GM18526 (cell line): ENCODE measurements around the gene BLOC1S1.

ENCODE experiments used
- POLR2A ChIP-seq: IDR thresholded peaks from 3 replicates; pipeline ENCODE4 v1.6.1; 2011; ENCODE audit not compliant: insufficient read length; ENCODE audit errors: extremely low read depth

The BLOC1S1 gene

DNA sequence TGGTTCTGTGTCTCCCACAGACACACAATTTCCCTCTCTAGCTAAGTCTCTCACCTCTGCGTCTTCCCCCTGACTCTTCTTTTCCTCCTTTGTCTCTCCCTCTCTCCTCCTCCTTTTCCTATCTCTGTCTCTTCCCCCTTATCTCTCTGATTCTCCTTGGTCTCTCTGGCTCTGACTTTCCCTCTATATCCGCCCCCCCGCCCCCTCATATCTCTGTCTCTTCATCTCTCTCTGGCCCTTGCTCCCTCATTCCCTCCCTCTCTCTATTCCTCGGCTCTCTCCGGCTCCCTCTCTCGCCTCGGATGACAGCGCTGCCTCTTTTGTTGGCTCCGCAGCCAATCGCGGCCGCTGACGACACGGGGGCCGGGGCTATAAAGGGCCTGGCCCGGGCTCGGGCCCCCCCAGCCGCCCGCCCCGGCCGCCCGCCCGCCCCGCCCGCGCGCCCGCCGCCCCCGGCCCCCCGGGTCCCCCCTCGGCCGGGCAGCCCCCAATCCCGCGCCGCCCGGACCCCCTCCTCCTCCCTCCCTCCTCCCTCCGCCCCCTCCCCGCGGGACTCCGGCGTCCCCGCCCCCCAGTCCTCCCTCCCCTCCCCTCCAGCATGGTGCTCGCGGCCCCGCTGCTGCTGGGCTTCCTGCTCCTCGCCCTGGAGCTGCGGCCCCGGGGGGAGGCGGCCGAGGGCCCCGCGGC is 27.0 kb downstream of the BLOC1S1 start, which contains the start of gene GDF11:
Gene GDF11, plus strand, starts transcription at position 404 of the 687 bp plus-strand sequence. Its CDS starts 195 bp downstream, at position 599.
- no peak for TF ChIP-seq POLR2A

DNA sequence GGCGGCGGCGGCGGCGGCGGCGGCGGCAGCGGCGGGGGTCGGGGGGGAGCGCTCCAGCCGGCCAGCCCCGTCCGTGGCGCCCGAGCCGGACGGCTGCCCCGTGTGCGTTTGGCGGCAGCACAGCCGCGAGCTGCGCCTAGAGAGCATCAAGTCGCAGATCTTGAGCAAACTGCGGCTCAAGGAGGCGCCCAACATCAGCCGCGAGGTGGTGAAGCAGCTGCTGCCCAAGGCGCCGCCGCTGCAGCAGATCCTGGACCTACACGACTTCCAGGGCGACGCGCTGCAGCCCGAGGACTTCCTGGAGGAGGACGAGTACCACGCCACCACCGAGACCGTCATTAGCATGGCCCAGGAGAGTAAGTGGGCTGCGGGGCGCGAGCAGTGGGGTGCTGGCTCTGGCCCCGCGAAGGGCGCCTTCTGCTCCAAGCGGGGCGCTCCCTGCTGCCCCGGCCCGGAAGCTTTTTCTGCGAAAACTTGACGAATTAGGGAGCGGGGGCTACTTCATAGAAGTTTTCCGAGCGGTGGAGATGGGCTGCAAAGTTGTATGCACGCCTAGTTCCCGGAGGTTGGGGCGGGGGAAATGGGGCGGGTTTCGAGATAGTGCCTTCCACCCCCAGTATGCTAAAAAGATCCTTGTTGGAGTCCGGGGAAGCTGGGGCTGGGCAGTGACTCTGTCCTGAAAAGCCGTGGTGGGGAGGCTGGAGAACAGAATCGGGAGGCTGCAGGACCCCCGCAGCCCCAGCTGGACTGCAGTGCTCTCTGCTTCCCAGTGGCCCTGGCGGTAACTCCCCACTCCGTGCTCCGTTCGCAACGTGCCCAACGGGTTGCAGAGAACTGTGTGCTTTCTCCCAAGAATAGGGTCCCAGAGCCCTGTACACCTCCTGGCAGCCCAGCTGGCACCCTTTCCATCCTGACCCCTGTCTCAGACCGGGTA is 27.8 kb downstream of the BLOC1S1 start:
- TF ChIP-seq POLR2A, result peak; percentile 24

DNA sequence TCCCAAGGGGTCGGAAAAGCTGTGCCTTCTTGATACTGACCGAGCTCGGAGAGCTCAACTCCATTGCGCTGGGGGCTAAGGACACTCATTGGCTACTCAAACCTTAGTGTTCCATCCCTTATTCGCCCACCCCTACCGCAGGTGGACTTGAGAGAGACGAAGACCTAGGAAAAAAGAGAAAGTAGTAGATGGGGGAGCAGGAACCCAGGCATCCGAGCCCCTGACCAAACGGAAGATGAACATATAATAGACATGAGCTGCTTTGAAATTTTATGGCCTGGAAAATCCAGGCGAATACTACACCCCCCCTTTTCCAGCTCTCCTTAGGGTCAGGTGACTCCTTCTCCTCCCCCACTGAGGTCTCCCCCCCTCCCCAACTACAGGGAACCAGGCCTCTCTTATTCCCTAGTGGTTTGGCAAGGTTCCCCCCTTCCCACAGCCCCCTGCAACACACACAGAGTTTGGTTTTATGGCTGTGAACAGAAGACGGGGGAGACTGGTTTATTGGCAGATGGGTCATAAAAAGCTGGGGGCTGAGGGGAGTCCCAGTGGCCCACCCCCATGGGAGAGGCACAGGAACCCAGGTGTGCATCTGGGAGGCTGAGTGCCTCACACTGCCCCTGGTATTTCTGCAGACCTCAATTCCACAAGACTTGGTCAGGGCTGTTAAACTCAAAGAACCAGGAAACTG is 28.6 kb downstream of the BLOC1S1 start:
- TF ChIP-seq POLR2A, result no peak

DNA sequence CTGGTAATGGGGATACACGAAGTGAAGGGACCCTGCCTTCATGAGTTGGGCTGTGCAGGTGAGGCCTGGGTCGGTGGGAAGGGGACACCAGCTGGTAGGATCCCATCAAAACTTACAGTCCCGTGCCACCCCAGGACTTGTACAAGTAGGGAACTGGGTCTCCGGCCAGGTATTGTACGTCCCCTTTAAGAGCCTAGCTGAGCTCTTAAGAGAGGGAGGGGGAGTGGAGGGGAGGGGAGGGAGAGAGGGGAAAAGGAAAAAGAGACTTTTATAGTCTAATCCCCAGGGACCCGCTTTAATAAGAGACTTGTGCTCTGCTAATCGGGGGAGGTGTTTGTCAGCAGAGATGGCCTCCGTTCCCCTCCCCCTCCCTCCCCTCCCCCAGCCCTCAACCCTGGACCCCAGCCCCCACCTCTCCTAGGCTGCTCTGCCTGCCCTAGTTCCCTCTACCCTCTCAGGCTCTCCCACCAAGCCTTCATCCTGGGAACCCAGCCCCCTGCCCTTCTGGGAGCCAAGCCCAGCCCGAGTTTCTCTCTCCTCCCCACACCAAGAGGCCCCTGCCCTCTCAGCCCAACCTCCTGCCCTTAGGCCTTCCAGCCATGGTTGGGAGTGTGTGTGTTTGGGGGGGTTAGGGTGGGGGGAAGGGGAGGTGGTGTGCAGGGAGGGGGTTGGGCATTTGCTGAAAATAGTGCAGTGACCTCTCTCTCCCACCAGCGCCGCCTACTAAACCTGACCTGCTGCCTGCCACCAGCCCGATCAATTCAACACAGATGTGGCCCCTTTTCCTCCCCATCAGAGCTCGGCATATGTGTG is 29.7 kb downstream of the BLOC1S1 start:
- TF ChIP-seq POLR2A, result no peak

DNA sequence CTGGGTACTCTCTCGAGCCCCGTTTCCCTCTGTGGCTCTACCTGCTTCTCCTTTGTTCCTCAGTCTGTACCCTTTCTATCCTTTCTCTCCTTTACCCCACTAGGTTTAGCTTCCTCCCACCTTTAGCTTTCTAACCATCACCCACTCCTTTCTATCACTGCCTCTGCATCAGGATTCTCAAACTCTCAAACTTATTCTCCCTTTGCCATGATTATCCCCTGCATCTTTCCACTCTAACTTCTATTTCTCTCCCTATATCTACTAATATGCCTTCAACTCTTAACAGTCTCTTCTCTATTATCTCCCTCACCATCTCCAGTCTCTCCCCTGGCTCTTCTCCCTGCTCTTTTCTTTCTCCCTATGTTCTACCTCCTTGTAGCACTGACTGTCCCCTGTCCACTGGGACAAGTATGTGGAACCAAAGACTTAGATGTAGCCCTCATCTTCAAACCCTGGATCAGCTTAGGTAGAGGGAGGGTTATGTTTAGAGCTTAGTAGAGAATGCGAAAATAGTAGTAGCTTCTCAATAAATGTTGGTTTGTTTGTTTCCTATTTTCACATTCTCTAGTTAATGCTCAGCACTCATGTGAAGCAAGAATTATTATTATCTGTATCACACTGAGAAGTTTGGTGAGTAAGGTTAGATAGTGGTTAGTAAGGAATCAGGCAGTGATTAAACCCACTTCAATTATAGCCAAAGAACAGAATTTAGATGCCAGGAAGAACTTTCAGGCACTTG is 30.5 kb downstream of the BLOC1S1 start:
- no peak for TF ChIP-seq POLR2A

DNA sequence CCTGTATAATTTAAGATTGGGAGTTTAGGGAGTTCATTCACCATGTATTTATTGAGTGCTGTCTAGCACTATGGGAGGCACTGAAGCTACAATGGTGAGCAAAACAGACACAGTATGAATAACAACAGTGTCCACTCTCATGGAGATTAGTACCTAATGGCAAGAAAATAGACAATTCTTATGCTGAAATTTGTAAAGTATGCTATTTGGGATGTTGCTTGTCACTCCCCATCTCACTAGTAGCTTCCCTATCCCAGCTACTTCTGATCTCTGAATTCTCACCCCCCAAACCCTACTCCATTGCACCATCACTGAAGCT is 31.0 kb downstream of the BLOC1S1 start:
- no peak for TF ChIP-seq POLR2A

DNA sequence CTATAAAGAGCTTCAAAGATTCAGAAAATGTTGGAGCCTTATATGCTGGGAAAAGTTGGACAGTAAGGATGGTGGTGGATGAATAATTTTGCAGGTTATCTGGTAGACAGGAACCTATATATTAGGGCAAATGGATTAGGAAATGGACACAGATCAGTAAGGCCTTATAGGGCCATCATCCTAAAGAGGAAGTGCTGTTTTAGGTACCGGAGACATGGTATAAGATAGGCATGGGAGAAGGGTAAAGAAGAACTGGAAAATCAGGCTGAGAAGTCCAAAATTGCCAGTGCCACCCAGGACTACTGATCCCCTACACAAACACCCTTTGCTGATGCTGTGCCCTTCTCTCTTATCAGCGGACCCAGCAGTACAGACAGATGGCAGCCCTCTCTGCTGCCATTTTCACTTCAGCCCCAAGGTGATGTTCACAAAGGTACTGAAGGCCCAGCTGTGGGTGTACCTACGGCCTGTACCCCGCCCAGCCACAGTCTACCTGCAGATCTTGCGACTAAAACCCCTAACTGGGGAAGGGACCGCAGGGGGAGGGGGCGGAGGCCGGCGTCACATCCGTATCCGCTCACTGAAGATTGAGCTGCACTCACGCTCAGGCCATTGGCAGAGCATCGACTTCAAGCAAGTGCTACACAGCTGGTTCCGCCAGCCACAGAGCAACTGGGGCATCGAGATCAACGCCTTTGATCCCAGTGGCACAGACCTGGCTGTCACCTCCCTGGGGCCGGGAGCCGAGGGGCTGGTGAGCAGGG is 32.6 kb downstream of the BLOC1S1 start:
- TF ChIP-seq POLR2A, result no peak

DNA sequence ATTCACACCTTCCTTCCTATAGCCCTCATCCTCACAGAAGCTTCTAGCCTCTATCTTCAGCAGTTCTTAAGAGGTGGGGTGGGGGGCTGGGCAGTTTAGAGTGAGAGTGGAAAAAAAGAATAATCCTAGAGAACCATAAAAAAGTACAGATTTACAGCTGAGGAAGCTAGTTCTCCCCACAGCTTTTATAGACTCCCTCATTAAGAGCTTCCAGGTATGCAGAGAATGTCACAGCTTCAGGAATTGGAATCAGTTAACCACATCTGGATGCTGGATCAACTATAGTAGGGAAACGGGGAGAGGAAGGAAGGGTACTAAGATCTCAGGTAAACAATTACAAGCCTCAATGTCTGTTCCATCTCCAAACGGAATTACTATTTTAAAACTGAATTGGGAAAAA is 39.4 kb downstream of the BLOC1S1 start:
- no peak for TF ChIP-seq POLR2A

DNA sequence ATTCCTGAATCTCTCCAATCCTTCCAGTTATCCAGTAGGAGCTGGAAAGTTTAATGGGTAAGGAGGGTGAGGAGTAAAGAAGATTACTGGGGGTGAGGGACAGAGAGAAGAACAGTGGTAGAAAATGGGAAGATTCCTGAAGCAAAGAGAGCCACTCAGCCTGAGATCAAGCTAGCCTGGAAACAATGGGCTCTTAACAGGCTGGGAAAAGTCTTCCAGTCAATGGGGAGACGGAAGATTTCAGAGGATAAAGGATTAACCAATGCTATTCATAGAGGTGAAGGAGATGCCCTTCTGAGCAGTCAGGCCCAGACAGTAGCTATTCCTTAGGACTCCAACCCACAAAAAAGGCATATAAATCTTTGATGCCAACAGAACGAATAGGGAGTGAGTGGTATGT is 41.9 kb downstream of the BLOC1S1 start:
- no peak for TF ChIP-seq POLR2A

DNA sequence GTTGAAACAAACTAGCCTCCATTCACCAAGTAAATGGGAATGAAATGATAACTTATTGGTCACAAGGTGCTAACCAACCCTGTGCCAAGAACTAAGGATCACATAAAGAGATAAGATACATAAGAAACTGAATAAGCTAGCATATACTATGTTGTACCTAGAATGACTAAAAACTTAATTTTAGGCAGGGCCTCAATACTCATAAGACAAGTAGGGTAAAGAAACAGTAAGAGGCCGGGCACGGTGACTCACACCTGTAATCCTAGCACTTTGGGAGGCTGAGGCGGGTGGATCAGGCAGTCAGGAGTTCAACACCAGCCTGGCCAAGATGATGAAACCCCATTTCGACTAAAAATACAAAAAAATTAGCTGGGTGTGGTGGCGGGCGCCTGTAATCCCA is 44.8 kb downstream of the BLOC1S1 start:
- no peak for TF ChIP-seq POLR2A

DNA sequence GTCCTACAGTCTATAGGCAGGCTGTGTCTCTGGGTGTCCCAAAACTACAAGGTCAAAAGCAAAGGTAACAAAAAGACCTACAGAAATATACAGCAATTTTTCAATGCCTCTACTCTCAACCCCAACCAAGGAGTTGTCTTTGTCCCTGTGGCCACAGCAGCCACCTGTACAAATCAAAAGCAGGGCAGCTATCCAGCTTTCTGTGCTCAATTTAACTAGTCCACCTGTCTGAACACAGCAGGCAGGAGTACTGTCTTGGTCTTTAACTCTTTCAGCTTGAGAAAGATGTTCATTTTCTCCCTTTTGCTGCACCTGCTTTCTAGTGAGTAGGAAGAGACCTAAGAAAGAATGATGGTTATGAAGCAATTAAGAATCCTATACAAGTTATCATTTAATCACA is 46.8 kb downstream of the BLOC1S1 start:
- no peak for TF ChIP-seq POLR2A

DNA sequence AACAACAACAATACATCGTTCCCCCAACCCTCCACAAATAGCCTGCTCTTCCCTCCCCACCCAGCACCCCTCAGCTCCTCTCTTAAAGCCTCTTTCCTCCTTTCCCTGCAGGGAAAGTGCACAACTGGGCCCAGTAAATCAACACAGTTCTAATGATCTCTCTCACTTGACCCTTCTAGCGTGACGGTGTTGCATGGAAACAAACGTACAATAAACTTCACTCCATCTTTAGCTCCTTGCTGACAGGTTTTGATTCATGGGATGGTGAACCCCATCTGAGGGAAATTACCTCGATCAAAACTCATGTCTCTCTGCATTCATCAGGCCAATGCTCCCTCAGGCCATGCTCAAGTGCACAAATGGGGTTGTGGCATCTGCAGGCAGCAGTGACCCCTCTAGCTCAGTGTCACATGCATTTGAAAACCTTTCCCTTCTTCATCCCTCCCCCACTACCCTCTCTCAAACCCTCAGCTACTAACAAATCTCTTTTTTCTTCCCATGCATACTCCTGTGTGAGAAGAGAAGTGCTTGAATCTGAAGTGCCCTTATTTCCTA is 50.0 kb downstream of the BLOC1S1 start:
- TF ChIP-seq POLR2A, result no peak

DNA sequence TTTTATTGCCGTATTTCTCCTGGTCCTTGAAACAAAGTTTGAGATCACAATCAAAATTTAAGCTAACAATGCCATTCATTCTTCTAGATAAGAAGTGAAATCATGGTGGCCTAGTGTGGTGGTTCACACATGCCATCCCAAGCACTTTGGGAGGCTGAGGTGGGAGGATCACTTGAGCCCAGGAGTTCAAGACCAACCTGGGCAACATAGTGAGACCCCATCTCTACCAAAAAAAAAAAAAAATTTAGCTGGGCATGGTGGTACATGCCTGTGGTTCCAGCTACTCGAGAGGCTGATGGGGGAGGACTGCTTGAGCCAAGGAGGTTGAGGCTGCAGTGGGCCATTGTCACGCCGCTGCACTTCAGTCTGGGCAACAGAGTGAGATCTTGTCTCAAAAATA is 51.3 kb downstream of the BLOC1S1 start:
- no peak for TF ChIP-seq POLR2A
